Measurements from ENCODE around the gene EEF1AKMT3.

Gene EEF1AKMT3

DNA sequence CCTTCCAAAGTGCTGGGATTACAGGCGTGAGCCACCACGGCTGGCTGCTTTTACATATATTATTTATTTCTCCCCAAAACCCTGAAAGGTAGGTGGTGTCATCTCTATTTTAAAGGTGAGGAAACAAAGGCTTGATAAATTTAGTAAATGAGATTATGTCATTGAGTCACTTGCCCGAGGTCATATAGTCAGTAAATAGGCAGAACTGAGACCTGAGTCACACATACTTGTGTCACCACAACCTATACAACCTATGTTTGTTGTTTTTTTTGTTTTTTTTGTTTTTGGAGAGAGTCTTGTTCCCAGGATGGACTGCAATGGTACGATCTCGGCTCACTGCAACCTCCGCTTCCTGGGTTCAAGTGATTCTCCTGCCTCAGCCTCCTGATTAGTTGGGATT, 22.9 kb downstream of the EEF1AKMT3 start:
- TF ChIP-seq, protein P1, sequence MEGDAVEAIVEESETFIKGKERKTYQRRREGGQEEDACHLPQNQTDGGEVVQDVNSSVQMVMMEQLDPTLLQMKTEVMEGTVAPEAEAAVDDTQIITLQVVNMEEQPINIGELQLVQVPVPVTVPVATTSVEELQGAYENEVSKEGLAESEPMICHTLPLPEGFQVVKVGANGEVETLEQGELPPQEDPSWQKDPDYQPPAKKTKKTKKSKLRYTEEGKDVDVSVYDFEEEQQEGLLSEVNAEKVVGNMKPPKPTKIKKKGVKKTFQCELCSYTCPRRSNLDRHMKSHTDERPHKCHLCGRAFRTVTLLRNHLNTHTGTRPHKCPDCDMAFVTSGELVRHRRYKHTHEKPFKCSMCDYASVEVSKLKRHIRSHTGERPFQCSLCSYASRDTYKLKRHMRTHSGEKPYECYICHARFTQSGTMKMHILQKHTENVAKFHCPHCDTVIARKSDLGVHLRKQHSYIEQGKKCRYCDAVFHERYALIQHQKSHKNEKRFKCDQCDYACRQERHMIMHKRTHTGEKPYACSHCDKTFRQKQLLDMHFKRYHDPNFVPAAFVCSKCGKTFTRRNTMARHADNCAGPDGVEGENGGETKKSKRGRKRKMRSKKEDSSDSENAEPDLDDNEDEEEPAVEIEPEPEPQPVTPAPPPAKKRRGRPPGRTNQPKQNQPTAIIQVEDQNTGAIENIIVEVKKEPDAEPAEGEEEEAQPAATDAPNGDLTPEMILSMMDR (IDR thresholded peaks at IDR 0.05) = no peak

DNA sequence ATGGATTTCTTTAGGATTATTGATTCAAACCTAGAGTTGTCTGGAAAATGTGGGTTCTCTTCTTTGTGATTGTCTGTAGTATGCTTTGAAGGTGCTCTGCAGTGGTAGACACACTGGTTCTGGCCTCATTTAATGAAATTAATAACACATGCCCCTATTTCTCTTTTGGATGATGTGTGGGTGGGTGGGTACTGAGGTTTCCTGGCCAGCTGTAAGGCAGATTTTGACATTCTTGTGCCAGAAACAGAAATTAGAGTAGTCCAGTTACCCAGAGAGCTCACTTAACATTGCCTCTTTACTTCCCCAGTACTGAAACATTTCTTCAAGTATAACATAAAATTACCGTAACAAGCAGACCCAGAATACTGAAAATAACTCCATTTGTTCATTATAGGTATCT, 24.6 kb downstream of the EEF1AKMT3 start:
- TF ChIP-seq, protein P1 (IDR thresholded peaks at IDR 0.05) = no peak

DNA sequence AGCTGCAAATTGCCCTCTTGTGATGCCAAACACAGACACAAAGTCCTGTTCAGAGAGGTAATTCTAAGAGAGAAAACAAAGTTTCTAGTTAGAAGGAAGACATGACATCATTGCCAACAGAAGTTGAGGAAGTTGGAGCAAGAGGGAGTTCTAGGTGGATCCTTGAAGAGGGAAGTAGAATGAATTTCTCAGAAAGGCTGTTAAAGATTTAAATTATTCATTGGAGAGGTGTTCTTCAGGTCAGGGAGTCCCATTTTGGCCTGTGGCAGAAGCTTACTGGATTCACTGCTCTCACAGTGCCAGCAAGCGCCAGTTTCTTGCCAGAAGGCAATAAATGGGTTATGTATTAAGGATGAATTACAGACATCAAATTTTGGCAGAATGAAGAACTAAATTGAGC, 25.5 kb downstream of the EEF1AKMT3 start:
- TF ChIP-seq, protein P1 (IDR thresholded peaks at IDR 0.05) = no peak

- TF ChIP-seq, protein P1 (IDR thresholded peaks at IDR 0.05) = no peak
These were observed 28.6 kb downstream of the EEF1AKMT3 start for GRCh38 chr12:57800965-57801364.

DNA sequence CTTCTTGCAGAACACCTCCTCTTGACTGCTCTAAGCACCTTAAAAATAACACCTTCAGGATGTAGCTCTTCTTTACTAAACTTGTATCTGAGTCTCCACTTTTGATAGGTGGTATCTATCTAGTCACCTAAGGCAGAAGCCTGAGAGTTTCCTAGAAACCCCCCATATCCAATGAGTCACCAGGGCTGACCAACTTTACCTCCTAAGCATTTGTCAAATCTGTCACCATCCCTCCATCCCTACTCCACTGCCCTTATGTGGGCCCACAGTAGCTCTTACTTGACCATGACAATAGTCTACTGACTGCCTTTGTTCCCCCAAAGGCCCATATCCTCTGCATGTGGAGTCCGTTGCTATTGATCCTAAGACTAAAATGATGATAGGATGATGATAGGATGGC, 30.2 kb downstream of the EEF1AKMT3 start:
- TF ChIP-seq, protein P1 (IDR thresholded peaks at IDR 0.05) = no peak

DNA sequence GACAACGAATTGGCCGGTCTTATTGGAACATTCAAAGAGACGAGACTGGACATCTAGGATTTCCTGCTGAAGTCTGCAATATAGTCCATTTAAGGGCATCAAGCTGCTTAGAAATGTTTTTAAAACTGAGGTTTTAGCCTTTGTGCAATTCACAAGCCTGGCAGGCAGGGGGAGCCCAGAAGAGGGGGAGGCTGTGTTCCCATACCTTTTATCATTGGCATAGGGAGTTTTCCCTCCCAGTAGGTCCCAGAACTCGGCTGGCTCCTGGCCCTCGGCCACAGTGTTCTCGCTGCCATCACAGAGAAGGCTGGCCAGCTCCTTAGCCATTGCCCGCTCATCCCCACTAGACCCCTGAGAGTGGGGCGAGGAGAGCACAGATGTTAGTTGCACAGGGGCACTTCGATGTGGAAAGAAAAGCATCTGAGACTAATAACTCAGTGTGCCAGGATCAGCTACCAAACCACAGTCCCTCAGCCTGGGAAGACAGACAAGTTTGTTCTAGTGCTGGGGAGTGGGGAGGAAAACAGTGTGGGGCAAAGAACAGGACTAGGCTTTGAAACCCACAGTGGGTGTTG, 31.0 kb downstream of the EEF1AKMT3 start:
- TF ChIP-seq, protein P1 (IDR thresholded peaks at IDR 0.05) = peak; percentile 81

DNA sequence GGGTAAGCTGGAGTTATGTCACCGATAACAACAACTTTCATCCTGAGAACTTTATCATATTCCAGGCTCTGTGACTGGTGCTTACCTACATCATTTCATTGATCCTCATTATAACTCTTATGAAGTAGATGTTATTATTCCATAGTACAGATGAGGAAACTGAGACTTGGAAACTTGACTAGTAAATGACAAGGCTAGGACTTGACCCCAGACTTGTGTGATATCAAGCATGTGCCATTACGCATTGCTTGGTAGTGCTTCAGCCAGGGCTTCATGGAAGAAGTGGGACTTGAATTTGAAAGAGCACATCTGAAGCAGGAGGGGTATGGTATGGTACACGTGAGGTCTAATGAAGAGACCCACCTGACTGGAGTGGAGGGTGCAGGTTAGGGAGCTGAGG, 34.3 kb downstream of the EEF1AKMT3 start:
- TF ChIP-seq, protein P1 (IDR thresholded peaks at IDR 0.05) = no peak

GRCh38 chr12:57807285-57807684, 34.9 kb downstream of the EEF1AKMT3 start:
- TF ChIP-seq, protein P1 (IDR thresholded peaks at IDR 0.05) = no peak
